GM12878 (cell line): ENCODE measurements around the gene ARHGEF10L. TPM values are rescaled to one million over a fixed set of nuclear protein-coding genes. Genes with fewer than 3 reads are reported as not detected.

Source experiments
- ATAC-seq: fragments of 200-7000 bp; cut with Tn5 transposase; 3 replicates; pipeline ENCODE4 v1.9.1; 2020; ENCODE audit warnings: mild to moderate bottlenecking, moderate library complexity
- BruUV-seq: library from RNA; stranded (reverse); fragments of 400-500 nt; replicated peaks from 2 replicates; lab custom pipeline; 2021; lab: Mats Ljungman, UMichigan
- CTCF ChIA-PET: fragments of 300-600 bp; sonication (Branson Sonifier 250); formaldehyde crosslinking; extraction: SDS; loops from one replicate; lab custom pipeline; 2021; ENCODE audit warnings: inconsistent platforms; lab: Yijun Ruan, JAX
- POLR2A ChIA-PET: fragments of 350-600 bp; formaldehyde crosslinking; extraction: SDS; loops from one replicate; lab custom pipeline; 2021; ENCODE audit warnings: inconsistent platforms; lab: Charles Lee
- RAD21 ChIA-PET: fragments of 300-600 bp; sonication (Branson Sonifier 250); formaldehyde crosslinking; loops from one replicate; lab custom pipeline; 2023; ENCODE audit warnings: antibody characterized with exemption; ENCODE audit not compliant: unreplicated experiment; lab: Charles Lee
- SMC1A ChIA-PET: fragments of 300-600 bp; sonication (Branson Sonifier 250); formaldehyde crosslinking; loops from one replicate; lab custom pipeline; 2023; ENCODE audit not compliant: unreplicated experiment, uncharacterized antibody; lab: Charles Lee
- DNase-seq: peaks from one replicate; pipeline ENCODE4 v3.0.0-alpha.2; 2011; ENCODE audit warnings: low read depth, low spot score
- FAIRE-seq: peaks from 3 replicates; lab custom pipeline; 2011; peaks lifted over from hg19 to GRCh38; lab: Jason Lieb, UNC
- H2AFZ ChIP-seq: 2 replicates; pipeline ENCODE4 v1.6.0; 2011; ENCODE audit warnings: low read depth, low read length, control low read depth; ENCODE audit not compliant: control insufficient read depth
- H3K27ac ChIP-seq: 2 replicates; pipeline ENCODE4 v1.5.1; 2011; ENCODE audit warnings: control low read depth; ENCODE audit not compliant: control insufficient read depth, insufficient read depth
- H3K27me3 ChIP-seq, 2 experiments: replicated peaks in 1 of 2; 2 replicates each; pipeline versions ENCODE4 v1.6.0 to v1.6.1; 2011; ENCODE audit warnings: low read length in 1 of 2; ENCODE audit not compliant: control insufficient read depth in 2 of 2, insufficient read depth in 2 of 2
- H3K36me3 ChIP-seq, 2 experiments: 2 replicates each; pipeline ENCODE4 v1.5.1; 2011; ENCODE audit warnings: low read length in 1 of 2; ENCODE audit not compliant: control insufficient read depth in 2 of 2, insufficient read depth in 2 of 2
- H3K4me1 ChIP-seq: 2 replicates; pipeline ENCODE4 v1.6.1; 2011; ENCODE audit warnings: mild to moderate bottlenecking, low read length, moderate library complexity, mixed read lengths; ENCODE audit not compliant: control insufficient read depth, insufficient read depth
- H3K4me2 ChIP-seq: 2 replicates; pipeline ENCODE4 v1.6.0; 2011; ENCODE audit warnings: control low read depth; ENCODE audit not compliant: control insufficient read depth, insufficient read depth
- H3K4me3 ChIP-seq: fragments of 200-600 bp; sonication (generic); 2 replicates; pipeline ENCODE4 v1.5.1; 2016
- H3K79me2 ChIP-seq: 2 replicates; pipeline ENCODE4 v1.6.0; 2011; ENCODE audit warnings: low read length; ENCODE audit not compliant: control insufficient read depth, insufficient read depth
- H3K9ac ChIP-seq: 2 replicates; pipeline ENCODE4 v1.8.0; 2011; ENCODE audit warnings: low read length, control low read depth, mixed read lengths; ENCODE audit not compliant: control insufficient read depth, insufficient read depth
- H3K9me3 ChIP-seq: replicated peaks from 3 replicates; pipeline ENCODE4 v1.5.1; 2011; ENCODE audit warnings: mild to moderate bottlenecking, low read length; ENCODE audit not compliant: control insufficient read depth, insufficient read depth
- H4K20me1 ChIP-seq: 2 replicates; pipeline ENCODE4 v1.6.0; 2011; ENCODE audit not compliant: control insufficient read depth, insufficient read depth
- BMI1 ChIP-seq: fragments of 450-650 bp; IDR thresholded peaks from 2 replicates; pipeline ENCODE4 v1.6.1; 2016; ENCODE audit warnings: mild to moderate bottlenecking, moderate library complexity, borderline replicate concordance
- EED ChIP-seq: sonication (generic); IDR thresholded peaks from 2 replicates; pipeline ENCODE4 v1.6.1; 2016; ENCODE audit warnings: antibody characterized with exemption, low read depth
- MYC ChIP-seq: IDR thresholded peaks from 2 replicates; pipeline ENCODE4 v1.6.1; 2011; ENCODE audit warnings: mild to moderate bottlenecking, low read length, moderate library complexity, inconsistent platforms; ENCODE audit not compliant: insufficient read depth, insufficient replicate concordance, insufficient read length, severe bottlenecking
- NBN ChIP-seq: fragments of 450-650 bp; IDR thresholded peaks from 2 replicates; pipeline ENCODE4 v1.6.1; 2016
- RAD21 ChIP-seq: IDR thresholded peaks from 2 replicates; pipeline ENCODE4 v1.6.1; 2011; ENCODE audit warnings: mild to moderate bottlenecking, low read depth, low read length, moderate library complexity; ENCODE audit not compliant: insufficient read depth
- RBBP5 ChIP-seq: fragments of 200-600 bp; sonication (generic); conservative IDR thresholded peaks from 2 replicates; pipeline ENCODE4 v1.6.1; 2016
- SMC3 ChIP-seq: IDR thresholded peaks from 2 replicates; pipeline ENCODE4 v1.6.1; 2011; ENCODE audit warnings: low read length, improper control_type of control experiment, borderline replicate concordance
- WGBS: methylation state at CpG from one replicate; pipeline ENCODE4 v1.1.6; 2016; ENCODE audit warnings: low lambda C conversion rate; ENCODE audit not compliant: insufficient replicate concordance, insufficient coverage; ENCODE audit errors: missing lambda C conversion rate; 5-methylcytosine and 5-hydroxymethylcytosine counted together
- in situ Hi-C: fragments of 300-500 bp; cut with MboI; formaldehyde crosslinking; loops from 9 replicates; pipeline ENCODE4 v1.14.3; 2018; ENCODE audit warnings: mixed read lengths
- intact Hi-C: fragments of 100-400 bp; cut with micrococcal nuclease; formaldehyde crosslinking; loops from one replicate; pipeline ENCODE4 v1.14.2; 2022; ENCODE audit not compliant: unreplicated experiment
- polyA plus RNA-seq, 11 experiments: library from polyadenylated mRNA; depleted of rRNA in 4 of 11; unstranded in 6 of 11; stranded (reverse) in 5 of 11; fragments of >200 nt; fragmentation: Nextera tagmentation in 4 of 11; fragmentation: Illumina TruSeq in 1 of 11; extraction: Ambion mirVana in 4 of 11; extraction: Trizol in 1 of 11; gene quantifications; 1 replicate in 1 of 11; 2 replicates in 10 of 11; pipeline versions ENCODE4 v1.2.1 to v1.2.3, GENCODE V29; 2011 to 2016; ENCODE audit warnings: inconsistent platforms in 2 of 11, missing spikeins in 2 of 11, low read depth in 1 of 11
- total RNA-seq, 4 experiments: library from RNA; depleted of rRNA in 3 of 4; stranded (reverse); fragments of >200 nt in 3 of 4; fragmentation: Illumina TruSeq in 1 of 4; extraction: Trizol in 1 of 4; gene quantifications; 2 replicates each; pipeline versions ENCODE4 v1.2.1 to v1.2.3, GENCODE V29; 2013 to 2021
- TF ChIP-seq, protein P1 (sequence below): fragments of 450-650 bp; IDR thresholded peaks from 2 replicates; pipeline ENCODE4 v1.6.1; 2016; ENCODE audit warnings: mild to moderate bottlenecking
- TF ChIP-seq, protein P2 (sequence below), 3 experiments: IDR thresholded peaks in 2 of 3; conservative IDR thresholded peaks in 1 of 3; 2 replicates each; pipeline ENCODE4 v1.5.1; 2011; ENCODE audit warnings: low read depth in 3 of 3, low read length in 3 of 3, mild to moderate bottlenecking in 3 of 3, control low read depth in 2 of 3, moderate library complexity in 2 of 3, inconsistent platforms in 1 of 3, mixed read lengths in 1 of 3; ENCODE audit not compliant: control insufficient read depth in 2 of 3, insufficient read depth in 1 of 3; ENCODE audit errors: extremely low read depth in 1 of 3

ARHGEF10L gene
- total and polyA plus RNA-seq, 10 of the 15 experiments (the other 5 are each of a cell fraction or from before 2014, with no cell fraction given), result 0.05 to 0.94 (median 0.28) TPM; not detected in 2

DNA sequence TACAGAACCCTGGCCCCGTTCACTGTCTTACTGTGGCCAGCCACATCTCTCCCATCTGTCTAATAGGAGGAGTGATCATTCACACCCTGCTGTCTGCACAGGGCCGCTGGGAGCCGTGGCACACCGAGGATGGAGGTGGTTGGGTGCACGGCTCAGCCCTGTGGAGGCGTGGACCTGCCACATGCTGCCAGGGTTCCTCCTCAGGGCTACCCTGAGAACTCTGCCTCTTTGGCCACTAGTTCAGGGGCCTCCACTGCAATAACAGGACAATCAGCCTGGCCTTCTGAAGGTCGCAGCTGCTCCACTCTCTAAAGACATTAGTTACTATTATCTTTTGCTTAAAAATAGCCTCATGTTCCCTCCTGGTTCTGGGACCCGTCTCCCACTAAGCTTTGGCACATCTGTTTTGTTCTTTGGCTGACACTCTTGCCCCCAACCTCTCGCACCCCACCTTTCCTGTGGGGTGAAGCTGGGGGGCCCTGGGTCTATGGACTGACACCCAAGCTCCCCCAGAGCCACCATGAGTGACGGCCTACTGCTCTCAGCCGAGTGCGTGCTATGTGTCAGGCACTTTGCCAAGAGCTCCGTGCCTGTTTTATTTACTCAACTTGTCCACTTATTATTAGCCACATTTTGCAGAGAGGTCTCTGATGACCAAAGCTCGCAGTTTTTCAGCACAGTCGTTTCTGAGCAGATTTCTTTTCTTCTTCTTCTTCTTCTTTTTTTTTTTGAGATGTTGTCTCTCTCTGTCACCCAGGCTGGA is 66.3 kb downstream of the ARHGEF10L start:
- ATAC-seq (no peak), DNase-seq (no peak), FAIRE-seq (no peak)
- WGBS, result 21% methylated on average over 15 of the region's 15 CpGs
- BruUV-seq, result no TSS peak
- Histone ChIP-seq H2AFZ (no peak overlapping the region), H3K27ac (no peak overlapping the region), H3K4me1 (no peaks in the 10 kb centered on the region), H3K4me2 (no peak overlapping the region), H3K9ac (no peak overlapping the region), H3K4me3 (no peak overlapping the region), H3K79me2 (no peaks in the 10 kb centered on the region), H3K27me3 (no peaks in the 10 kb centered on the region; a peak in 2 of 4 replicates), H3K9me3 (no peaks in the 10 kb centered on the region), H4K20me1 (no peaks in the 10 kb centered on the region), H3K36me3 (no peaks in the 10 kb centered on the region)
- ChIA-PET RAD21 (interaction anchor here (0.6 to 3.9 kb wide), 10 partner anchors 14 to 111 kb away, joined by 3 to 118 read pairs (median 5); no protein-coding TSS in a partner anchor), SMC1A (interaction anchor here (0.6 to 5.9 kb wide), 10 partner anchors 22 to 114 kb away, joined by 3 to 88 read pairs (median 4); no protein-coding TSS in a partner anchor), CTCF (interaction anchor here (0.7 to 9.7 kb wide), 19 partner anchors 10 to 185 kb away, joined by 3 to 255 read pairs (median 7); no protein-coding TSS in a partner anchor), POLR2A (no interaction called here)
- TF ChIP-seq MYC (no peak), NBN (no peak)
- intact Hi-C loops (loop anchor here (1.0 to 2.0 kb wide), 2 partner anchors 103 to 111 kb away; no protein-coding TSS in a partner anchor), in situ Hi-C loops (loop anchor here (10.0 kb wide), 1 partner anchor 101 kb away; no protein-coding TSS in a partner anchor)

DNA sequence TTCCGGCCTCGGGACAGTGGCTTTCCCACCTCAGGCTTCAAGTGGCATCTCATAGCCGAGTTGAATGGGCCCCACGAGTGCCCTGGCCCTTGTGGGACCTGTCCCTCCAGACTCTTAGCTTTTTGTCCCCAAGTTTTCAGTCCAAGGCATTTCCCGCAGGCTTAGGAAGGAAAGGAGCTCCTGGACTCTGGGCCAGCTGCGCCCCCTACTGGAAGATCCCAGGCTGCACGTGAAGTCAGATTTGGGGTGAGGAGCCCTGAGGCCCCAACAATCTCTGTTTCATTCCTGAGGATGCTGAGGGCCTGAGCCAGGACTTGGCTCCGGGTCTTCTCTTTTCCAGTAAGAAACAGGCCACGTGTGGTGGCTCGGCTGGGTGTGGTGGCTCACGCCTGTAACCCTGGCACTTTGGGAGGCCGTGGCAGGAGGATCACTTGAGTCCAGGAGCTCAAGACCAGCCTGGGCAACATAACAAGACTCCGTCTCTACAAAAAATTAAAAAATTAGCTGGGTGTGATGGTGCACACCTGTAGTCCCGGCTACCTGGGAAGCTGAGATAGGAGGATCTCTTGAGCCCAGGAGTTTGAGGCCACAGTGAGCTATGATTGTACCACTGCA is 67.4 kb downstream of the ARHGEF10L start:
- Histone ChIP-seq H3K27me3 (no peaks in the 10 kb centered on the region; a peak in 2 of 4 replicates), H3K9ac (no peak overlapping the region), H3K4me1 (no peaks in the 10 kb centered on the region), H3K36me3 (no peaks in the 10 kb centered on the region), H3K4me3 (no peak overlapping the region), H2AFZ (no peak overlapping the region), H3K4me2 (no peak overlapping the region), H3K79me2 (no peaks in the 10 kb centered on the region), H3K9me3 (no peaks in the 10 kb centered on the region), H4K20me1 (no peaks in the 10 kb centered on the region), H3K27ac (no peak overlapping the region)
- CTCF ChIA-PET, result interaction anchor here (0.6 to 9.7 kb wide), 32 partner anchors 11 to 1317 kb away, joined by 3 to 255 read pairs (median 6); no protein-coding TSS in a partner anchor
- FAIRE-seq (peak; percentile 78), ATAC-seq (peak; percentile 81), DNase-seq (no peak)
- 7% methylated on average over 14 of the region's 14 CpGs for whole genome bisulfite sequencing
- no TSS peak for BruUV-seq
- RAD21 ChIA-PET, result interaction anchor here (0.6 to 3.9 kb wide), 17 partner anchors 9 to 113 kb away, joined by 3 to 118 read pairs (median 5); no protein-coding TSS in a partner anchor
- intact Hi-C loops (loop anchor here (1.0 to 2.0 kb wide), 2 partner anchors 105 to 112 kb away; no protein-coding TSS in a partner anchor), in situ Hi-C loops (loop anchor here (10.0 kb wide), 1 partner anchor 102 kb away; no protein-coding TSS in a partner anchor)
- POLR2A ChIA-PET, result interaction anchor here (1.3 kb wide), 1 partner anchor 104 kb away, joined by 5 read pairs; no protein-coding TSS in a partner anchor
- SMC1A ChIA-PET, result interaction anchor here (0.6 to 5.9 kb wide), 19 partner anchors 19 to 155 kb away, joined by 3 to 88 read pairs (median 3); no protein-coding TSS in a partner anchor
- TF ChIP-seq, protein P1, sequence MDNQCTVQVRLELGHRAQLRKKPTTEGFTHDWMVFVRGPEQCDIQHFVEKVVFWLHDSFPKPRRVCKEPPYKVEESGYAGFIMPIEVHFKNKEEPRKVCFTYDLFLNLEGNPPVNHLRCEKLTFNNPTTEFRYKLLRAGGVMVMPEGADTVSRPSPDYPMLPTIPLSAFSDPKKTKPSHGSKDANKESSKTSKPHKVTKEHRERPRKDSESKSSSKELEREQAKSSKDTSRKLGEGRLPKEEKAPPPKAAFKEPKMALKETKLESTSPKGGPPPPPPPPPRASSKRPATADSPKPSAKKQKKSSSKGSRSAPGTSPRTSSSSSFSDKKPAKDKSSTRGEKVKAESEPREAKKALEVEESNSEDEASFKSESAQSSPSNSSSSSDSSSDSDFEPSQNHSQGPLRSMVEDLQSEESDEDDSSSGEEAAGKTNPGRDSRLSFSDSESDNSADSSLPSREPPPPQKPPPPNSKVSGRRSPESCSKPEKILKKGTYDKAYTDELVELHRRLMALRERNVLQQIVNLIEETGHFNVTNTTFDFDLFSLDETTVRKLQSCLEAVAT, result no peak
- TF ChIP-seq BMI1 (no peak), SMC3 (peak; percentile 84), EED (no peak), RBBP5 (no peak), RAD21 (peak; percentile 83)
- TF ChIP-seq, protein P2, sequence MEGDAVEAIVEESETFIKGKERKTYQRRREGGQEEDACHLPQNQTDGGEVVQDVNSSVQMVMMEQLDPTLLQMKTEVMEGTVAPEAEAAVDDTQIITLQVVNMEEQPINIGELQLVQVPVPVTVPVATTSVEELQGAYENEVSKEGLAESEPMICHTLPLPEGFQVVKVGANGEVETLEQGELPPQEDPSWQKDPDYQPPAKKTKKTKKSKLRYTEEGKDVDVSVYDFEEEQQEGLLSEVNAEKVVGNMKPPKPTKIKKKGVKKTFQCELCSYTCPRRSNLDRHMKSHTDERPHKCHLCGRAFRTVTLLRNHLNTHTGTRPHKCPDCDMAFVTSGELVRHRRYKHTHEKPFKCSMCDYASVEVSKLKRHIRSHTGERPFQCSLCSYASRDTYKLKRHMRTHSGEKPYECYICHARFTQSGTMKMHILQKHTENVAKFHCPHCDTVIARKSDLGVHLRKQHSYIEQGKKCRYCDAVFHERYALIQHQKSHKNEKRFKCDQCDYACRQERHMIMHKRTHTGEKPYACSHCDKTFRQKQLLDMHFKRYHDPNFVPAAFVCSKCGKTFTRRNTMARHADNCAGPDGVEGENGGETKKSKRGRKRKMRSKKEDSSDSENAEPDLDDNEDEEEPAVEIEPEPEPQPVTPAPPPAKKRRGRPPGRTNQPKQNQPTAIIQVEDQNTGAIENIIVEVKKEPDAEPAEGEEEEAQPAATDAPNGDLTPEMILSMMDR (IDR thresholded peaks at IDR 0.05 in 2 of 3, conservative IDR thresholded peaks at IDR 0.05 in 1 of 3; ENCODE audit: control insufficient read depth in 2 of 3, extremely low read depth in 1 of 3, insufficient read depth in 1 of 3, low read depth in 3 of 3, low read length in 3 of 3), result peak; percentile 80 to 92 (median 91); a peak in 5 of 6 replicates
